Upper lobe of left lung (tissue), 6 donors: Measurements from ENCODE around the gene CEBPE. TPM values are rescaled to one million over a fixed set of nuclear protein-coding genes. Genes with fewer than 3 reads are reported as not detected.
A peak's percentile ranks its signal among the peaks of the same experiment; 100 is the strongest.

Source experiments
- ATAC-seq, 2 donors: fragments of 200-7000 bp; cut with Tn5 transposase; one replicate each; pipeline ENCODE4 v1.9.1; 2022; ENCODE audit warnings: mild to moderate bottlenecking in 2 of 2, moderate library complexity in 2 of 2; ENCODE audit not compliant: low FRiP score in 2 of 2
- DNase-seq, 2 donors: peaks; one replicate each; pipeline ENCODE4 v3.0.0-alpha.2; 2019 to 2020
- H3K27ac ChIP-seq, 4 donors: fragments of 200-600 bp; sonication (generic); one replicate each; pipeline ENCODE4 v1.5.1; 2016 to 2019
- H3K27me3 ChIP-seq, 4 donors: fragments of 200-600 bp; sonication (generic); one replicate each; pipeline ENCODE4 v1.5.1; 2017 to 2019
- H3K36me3 ChIP-seq, 4 donors: fragments of 200-600 bp; sonication (generic); one replicate each; pipeline ENCODE4 v1.5.1; 2016 to 2019
- H3K4me1 ChIP-seq, 4 donors: fragments of 200-600 bp; sonication (generic); one replicate each; pipeline ENCODE4 v1.5.1; 2018 to 2019
- H3K4me3 ChIP-seq, 4 donors: fragments of 200-600 bp; sonication (generic); one replicate each; pipeline ENCODE4 v1.5.1; 2017 to 2019; ENCODE audit warnings: mild to moderate bottlenecking in 2 of 4, moderate library complexity in 1 of 4
- H3K9me3 ChIP-seq, 4 donors: fragments of 200-600 bp; sonication (generic); one replicate each; pipeline ENCODE4 v1.5.1; 2018 to 2019
- EP300 ChIP-seq, 4 donors: sonication (generic); formaldehyde crosslinking; IDR thresholded peaks; one replicate each; pipeline ENCODE4 v1.5.1; 2017; ENCODE audit warnings: antibody characterized with exemption in 4 of 4, control low read depth in 2 of 4
- POLR2A ChIP-seq, 4 donors: fragments of 450-650 bp; IDR thresholded peaks; one replicate each; pipeline ENCODE4 v1.5.1; 2016 to 2017; ENCODE audit warnings: antibody characterized with exemption in 4 of 4, mild to moderate bottlenecking in 2 of 4
- POLR2AphosphoS5 ChIP-seq, 2 donors: sonication (generic); formaldehyde crosslinking; IDR thresholded peaks; one replicate each; pipeline ENCODE4 v1.5.1; 2017; ENCODE audit warnings: antibody characterized with exemption in 2 of 2
- WGBS, 2 donors: methylation state at CpG; one replicate each; pipeline ENCODE4 v1.1.5; 2017 to 2018; 5-methylcytosine and 5-hydroxymethylcytosine counted together
- small RNA-seq, 4 donors: library from RNA; depleted of rRNA; stranded (forward); fragments of <200 nt; gene quantifications; one replicate each; pipeline ENCODE3, GENCODE V24; 2016
- total RNA-seq, 6 donors: library from RNA; depleted of rRNA in 4 of 6; stranded (reverse); fragments of >200 nt in 4 of 6; gene quantifications; one replicate each; pipeline versions ENCODE4 v1.1.0 to v1.2.1, GENCODE V29; 2016 to 2021
- TF ChIP-seq, protein P1 (sequence below), 6 experiments: fragments of 450-650 bp in 4 of 6; fragments of 200-600 bp in 2 of 6; sonication (generic) in 2 of 6; IDR thresholded peaks; one replicate each; pipeline ENCODE4 v1.5.1; 2016 to 2019; ENCODE audit warnings: antibody characterized with exemption in 6 of 6
- donor health status: DM: no; HTN: no; CAD: no; lungs with moderate emphysema.
- donor health status: DM: no; HTN: yes; CAD: no; lungs with severe emphysema.

Gene CEBPE
- total RNA-seq, 6 donors from 2014 or later = 0.31 to 0.77 TPM; not detected in 4

DNA sequence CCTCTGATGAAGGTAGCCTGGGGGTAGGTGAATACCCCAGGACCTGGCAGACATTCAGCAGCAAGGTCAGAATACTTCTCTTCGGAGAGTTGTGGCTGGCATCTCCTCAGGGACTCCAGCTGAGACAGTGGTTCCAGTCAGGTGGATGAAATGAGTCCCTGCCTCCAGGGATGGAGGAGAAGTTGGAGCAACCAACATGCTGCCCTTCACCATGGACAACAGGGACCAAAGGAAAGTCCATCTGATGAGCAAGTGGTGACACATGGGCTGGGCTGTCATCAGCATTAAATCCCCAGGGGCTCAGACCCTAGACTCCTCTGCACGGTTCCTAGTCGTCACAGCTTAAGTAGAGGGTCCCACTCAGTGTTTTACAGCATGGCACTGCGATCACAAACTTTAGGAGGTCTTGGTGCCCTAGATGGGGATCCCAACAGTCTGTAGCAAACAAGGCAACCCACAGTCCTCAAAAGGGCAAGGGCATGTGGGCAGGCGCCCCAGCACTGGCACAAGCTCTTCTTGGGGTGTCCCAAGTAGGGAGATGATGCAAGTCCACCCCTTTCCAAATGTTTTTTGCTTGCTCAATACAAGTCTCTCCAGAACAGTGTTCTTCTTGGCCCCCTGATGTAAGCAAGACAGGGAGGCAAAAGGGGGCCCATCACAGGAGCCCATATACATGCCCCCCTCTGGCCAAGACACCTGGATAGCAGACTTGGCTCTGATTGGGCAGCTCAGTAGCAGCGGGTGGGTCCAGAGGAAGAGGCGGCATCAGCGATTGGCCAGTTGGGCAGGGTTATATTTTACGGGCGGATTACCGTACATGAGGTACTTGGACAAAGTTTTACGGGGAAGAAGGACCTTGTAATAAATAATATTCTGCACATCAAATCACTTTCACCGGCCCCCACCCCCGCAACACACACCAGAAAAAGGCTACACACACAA is 50.9 kb downstream of the CEBPE start:
- peak overlapping the region in 2 of 4 donors; percentile 34 to 85 for H3K27ac ChIP-seq
- ATAC-seq (no peak), DNase-seq (peak in 1 of 2 donors; percentile 12)
- peaks cover 24 to 74% (median 66%) of the 10 kb centered on the region in 4 donors for H3K36me3 ChIP-seq
- H3K4me3 ChIP-seq = no peak overlapping the region
- H3K4me1 ChIP-seq = peaks cover 17 to 43% (median 34%) of the 10 kb centered on the region in 4 donors
- H3K9me3 ChIP-seq = no peaks in the 10 kb centered on the region
- WGBS, 2 donors = 82 to 85% methylated on average over 12 to 14 of the region's 14 CpGs
- TF ChIP-seq POLR2A (IDR thresholded peaks at IDR 0.05) (no peak), POLR2AphosphoS5 (IDR thresholded peaks at IDR 0.05) (no peak), EP300 (IDR thresholded peaks at IDR 0.05) (no peak)
- TF ChIP-seq, protein P1, sequence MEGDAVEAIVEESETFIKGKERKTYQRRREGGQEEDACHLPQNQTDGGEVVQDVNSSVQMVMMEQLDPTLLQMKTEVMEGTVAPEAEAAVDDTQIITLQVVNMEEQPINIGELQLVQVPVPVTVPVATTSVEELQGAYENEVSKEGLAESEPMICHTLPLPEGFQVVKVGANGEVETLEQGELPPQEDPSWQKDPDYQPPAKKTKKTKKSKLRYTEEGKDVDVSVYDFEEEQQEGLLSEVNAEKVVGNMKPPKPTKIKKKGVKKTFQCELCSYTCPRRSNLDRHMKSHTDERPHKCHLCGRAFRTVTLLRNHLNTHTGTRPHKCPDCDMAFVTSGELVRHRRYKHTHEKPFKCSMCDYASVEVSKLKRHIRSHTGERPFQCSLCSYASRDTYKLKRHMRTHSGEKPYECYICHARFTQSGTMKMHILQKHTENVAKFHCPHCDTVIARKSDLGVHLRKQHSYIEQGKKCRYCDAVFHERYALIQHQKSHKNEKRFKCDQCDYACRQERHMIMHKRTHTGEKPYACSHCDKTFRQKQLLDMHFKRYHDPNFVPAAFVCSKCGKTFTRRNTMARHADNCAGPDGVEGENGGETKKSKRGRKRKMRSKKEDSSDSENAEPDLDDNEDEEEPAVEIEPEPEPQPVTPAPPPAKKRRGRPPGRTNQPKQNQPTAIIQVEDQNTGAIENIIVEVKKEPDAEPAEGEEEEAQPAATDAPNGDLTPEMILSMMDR (IDR thresholded peaks at IDR 0.05) = no peak
- H3K27me3 ChIP-seq = no peaks in the 10 kb centered on the region

Small RNA genes within 50 kb of the gene (small RNA-seq; reads per million reads assigned to genes)
- 0 reads per million in 4 donors for gene RNU6-1138P

Other genes starting within 250 kb of the CEBPE start
- 100 to 1,000 TPM in 5 of 6 donors, 10 to 100 TPM in 1; 90.2 to 169 (median 149) TPM for gene LRP10, start 247.5 kb downstream of the CEBPE start, total RNA-seq
- 1 to 10 TPM; 1.0 to 6.3 (median 1.2) TPM for gene REM2, start 236.0 kb downstream of the CEBPE start, total RNA-seq
- 10 to 100 TPM; 63.3 to 96.8 (median 91.9) TPM for gene RBM23, start 200.1 kb downstream of the CEBPE start, total RNA-seq
- gene PRMT5, start 189.9 kb downstream of the CEBPE start, total RNA-seq = 10 to 100 TPM; 21.4 to 51.3 (median 39.2) TPM
- gene HAUS4, start 162.2 kb downstream of the CEBPE start, total RNA-seq = 100 to 1,000 TPM in 2 of 6 donors, 10 to 100 TPM in 4; 44.3 to 137 (median 78.9) TPM
- gene AJUBA, start 136.7 kb downstream of the CEBPE start, total RNA-seq = 10 to 100 TPM; 34.4 to 50.3 (median 39.5) TPM
- gene C14orf93, start 109.1 kb downstream of the CEBPE start, total RNA-seq = 10 to 100 TPM in 4 of 6 donors, 1 to 10 TPM in 2; 7.1 to 12.9 (median 11.4) TPM
- gene PSMB5, start 84.4 kb downstream of the CEBPE start, total RNA-seq = 100 to 1,000 TPM in 2 of 6 donors, 10 to 100 TPM in 4; 58.7 to 147 (median 86.1) TPM
- gene PSMB11, start 77.0 kb downstream of the CEBPE start, total RNA-seq = not detected
- 1 to 10 TPM; 2.0 to 8.0 (median 4.2) TPM for gene CDH24, start 61.7 kb downstream of the CEBPE start, total RNA-seq
- gene ACIN1, start 24.1 kb downstream of the CEBPE start, total RNA-seq = 100 to 1,000 TPM in 5 of 6 donors, 10 to 100 TPM in 1; 91.1 to 350 (median 139) TPM
- gene C14orf119, start 23.8 kb downstream of the CEBPE start, total RNA-seq = 10 to 100 TPM in 5 of 6 donors, 1 to 10 TPM in 1; 4.9 to 52.5 (median 35.7) TPM
- gene CIROP, start 14.3 kb downstream of the CEBPE start, total RNA-seq = not detected
- gene SLC7A8, start 64.4 kb upstream of the CEBPE start, total RNA-seq = 10 to 100 TPM; 30.4 to 58.2 (median 42.0) TPM
- not detected for gene RNF212B, start 118.7 kb upstream of the CEBPE start, total RNA-seq
- gene HOMEZ, start 166.9 kb upstream of the CEBPE start, total RNA-seq = 10 to 100 TPM in 4 of 6 donors, 1 to 10 TPM in 2; 3.9 to 13.7 (median 11.2) TPM
- gene PPP1R3E, start 183.6 kb upstream of the CEBPE start, total RNA-seq = 10 to 100 TPM in 4 of 6 donors, 1 to 10 TPM in 2; 6.7 to 95.3 (median 12.8) TPM
- 10 to 100 TPM; 38.8 to 53.8 (median 47.3) TPM for gene BCL2L2, start 187.6 kb upstream of the CEBPE start, total RNA-seq
- gene PABPN1, start 202.2 kb upstream of the CEBPE start, total RNA-seq = 100 to 1,000 TPM in 3 of 6 donors, 10 to 100 TPM in 3; 47.6 to 325 (median 85.7) TPM
- gene SLC22A17, start 233.6 kb upstream of the CEBPE start, total RNA-seq = 10 to 100 TPM in 4 of 6 donors, 1 to 10 TPM in 2; 5.8 to 16.8 (median 12.4) TPM
- gene EFS, start 245.9 kb upstream of the CEBPE start, total RNA-seq = 10 to 100 TPM in 3 of 6 donors, 1 to 10 TPM in 3; 4.1 to 18.9 (median 9.3) TPM